Naive B cell (primary cell): ENCODE data around the gene MRPS2. TPM values are rescaled to one million over a fixed set of nuclear protein-coding genes. Genes with fewer than 3 reads are reported as not detected.

ENCODE experiments used
- ATAC-seq, 2 donors: fragments of 150-1000 bp; cut with Tn5 transposase; 2 replicates each; pipeline ENCODE4 v1.10.0; 2021; ENCODE audit warnings: low read depth in 2 of 2, mild to moderate bottlenecking in 2 of 2, moderate library complexity in 2 of 2
- DNase-seq: peaks from one replicate; pipeline ENCODE4 v3.0.0; 2022
- H3K27ac Mint-ChIP-seq, 6 donors: one replicate each; pipeline ENCODE4 v1.8.0; 2020 to 2022; ENCODE audit warnings: mild to moderate bottlenecking in 6 of 6, mixed read lengths in 6 of 6, moderate library complexity in 5 of 6, inconsistent platforms in 2 of 6
- H3K27me3 Mint-ChIP-seq, 3 donors: one replicate each; pipeline ENCODE4 v1.8.0; 2021 to 2022; ENCODE audit warnings: mixed read lengths in 3 of 3, mild to moderate bottlenecking in 1 of 3
- H3K36me3 Mint-ChIP-seq, 2 donors: one replicate each; pipeline ENCODE4 v1.8.0; 2020 to 2022; ENCODE audit warnings: mixed read lengths in 2 of 2, inconsistent platforms in 1 of 2, mild to moderate bottlenecking in 1 of 2
- H3K4me1 Mint-ChIP-seq, 3 donors: one replicate each; pipeline ENCODE4 v1.8.0; 2020 to 2022; ENCODE audit warnings: mixed read lengths in 3 of 3, inconsistent platforms in 1 of 3, mild to moderate bottlenecking in 1 of 3, moderate library complexity in 1 of 3
- H3K4me3 Mint-ChIP-seq, 8 donors: one replicate each; pipeline ENCODE4 v1.8.0; 2020 to 2022; ENCODE audit warnings: mild to moderate bottlenecking in 8 of 8, mixed read lengths in 8 of 8, moderate library complexity in 8 of 8, inconsistent platforms in 2 of 8
- H3K9me3 Mint-ChIP-seq, 7 donors: one replicate each; pipeline ENCODE4 v1.8.0; 2020 to 2022; ENCODE audit warnings: mixed read lengths in 7 of 7, mild to moderate bottlenecking in 5 of 7, inconsistent platforms in 2 of 7, moderate library complexity in 1 of 7
- polyA plus RNA-seq, 6 donors: library from polyadenylated mRNA; unstranded; fragments of 300-500 nt; fragmentation: Illumina TruSeq; gene quantifications; one replicate each; pipeline ENCODE4 v1.2.3, GENCODE V29; 2021; ENCODE audit warnings: low read depth in 6 of 6

Gene MRPS2
- polyA plus RNA-seq, 6 donors from 2014 or later, result 41.5 to 57.9 (median 45.5) TPM

- no peak overlapping the region for H3K4me3 Mint-ChIP-seq
- no peaks in the 10 kb centered on the region for H3K9me3 Mint-ChIP-seq
- H3K4me1 Mint-ChIP-seq, result peaks cover 5 to 7% (median 6%) of the 10 kb centered on the region in 3 donors
- ATAC-seq (no peak), DNase-seq (no peak)
- H3K36me3 Mint-ChIP-seq, result peaks cover 0 to 8% of the 10 kb centered on the region in 2 donors
- H3K27me3 Mint-ChIP-seq, result peaks cover 25 to 60% (median 31%) of the 10 kb centered on the region in 3 donors
- no peak overlapping the region for H3K27ac Mint-ChIP-seq
Measured at GRCh38 chr9:135473972-135474543, 26.4 kb upstream of the MRPS2 start.

DNA sequence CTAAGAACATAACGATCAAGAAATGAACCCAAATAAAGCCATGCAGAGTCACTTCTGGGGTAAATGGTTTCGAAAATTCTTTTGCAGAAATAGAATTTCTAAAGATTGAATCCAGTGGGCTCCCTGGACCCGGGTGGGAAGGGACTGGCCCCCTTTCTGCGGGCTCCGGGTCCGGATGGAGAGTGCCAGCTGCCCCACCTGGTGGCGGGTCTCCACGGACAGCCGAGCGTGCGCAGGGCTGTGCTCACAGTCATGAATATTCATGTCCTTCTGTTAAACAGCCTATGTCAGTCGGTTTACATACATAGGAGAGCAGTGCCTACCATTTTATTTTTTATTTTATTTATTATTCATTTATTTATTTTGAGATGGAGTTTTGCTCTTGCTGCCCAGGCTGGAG is 25.6 kb upstream of the MRPS2 start:
- peaks cover 0 to 8% of the 10 kb centered on the region in 2 donors for H3K36me3 Mint-ChIP-seq
- no peak for DNase-seq
- no peak overlapping the region for H3K4me3 Mint-ChIP-seq
- no peak overlapping the region for H3K27ac Mint-ChIP-seq
- no peaks in the 10 kb centered on the region for H3K9me3 Mint-ChIP-seq
- peaks cover 5 to 7% (median 6%) of the 10 kb centered on the region in 3 donors for H3K4me1 Mint-ChIP-seq
- ATAC-seq, result peak; percentile 32 to 46
- peaks cover 23 to 52% (median 28%) of the 10 kb centered on the region in 3 donors for H3K27me3 Mint-ChIP-seq

DNA sequence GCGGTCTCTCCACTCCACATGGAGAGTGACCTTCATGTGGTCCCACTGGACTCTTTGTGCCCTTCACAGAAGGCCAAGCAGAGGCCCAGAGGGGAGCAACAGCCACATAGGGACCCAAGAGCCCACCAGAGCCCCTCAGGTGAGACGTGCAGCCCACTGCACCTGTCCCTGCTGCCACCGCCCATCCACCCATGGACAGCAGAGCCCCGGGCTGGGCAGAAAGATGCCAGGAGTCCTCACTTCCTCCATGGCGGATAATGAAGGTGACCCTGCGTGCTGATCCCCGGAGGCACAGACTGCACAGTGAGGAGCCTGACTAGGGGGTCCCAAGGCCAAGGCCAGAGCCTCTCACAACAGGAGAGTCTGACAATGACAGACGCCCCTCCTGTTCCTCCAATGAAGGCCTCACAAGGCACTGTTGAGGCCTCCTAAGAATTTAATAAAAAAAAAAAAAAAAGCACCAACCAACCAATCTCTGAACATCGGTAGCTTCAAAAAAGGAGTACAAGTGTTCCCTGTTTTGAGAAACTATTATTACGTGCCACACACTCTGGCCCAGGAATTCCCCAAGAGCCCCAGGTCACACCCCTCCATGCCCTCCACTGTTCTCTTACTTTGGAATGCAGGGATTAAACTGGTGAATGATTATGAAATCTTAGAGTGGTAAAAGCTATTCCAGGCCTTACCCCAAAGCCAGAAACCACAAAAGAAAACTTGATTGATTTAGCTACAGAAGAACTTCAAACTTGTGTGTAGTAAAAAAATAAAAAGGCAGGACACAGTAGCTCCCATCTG is 23.7 kb upstream of the MRPS2 start:
- Mint-ChIP-seq H3K9me3 (no peaks in the 10 kb centered on the region), H3K4me3 (peak overlapping the region in 3 of 8 donors; percentile 19 to 45 (median 30)), H3K27ac (peak overlapping the region in 2 of 6 donors; percentile 21 to 56), H3K27me3 (peaks cover 13 to 38% (median 16%) of the 10 kb centered on the region in 3 donors), H3K4me1 (peaks cover 3 to 11% (median 5%) of the 10 kb centered on the region in 3 donors), H3K36me3 (no peaks in the 10 kb centered on the region)
- DNase-seq (no peak), ATAC-seq (no peak)

DNA sequence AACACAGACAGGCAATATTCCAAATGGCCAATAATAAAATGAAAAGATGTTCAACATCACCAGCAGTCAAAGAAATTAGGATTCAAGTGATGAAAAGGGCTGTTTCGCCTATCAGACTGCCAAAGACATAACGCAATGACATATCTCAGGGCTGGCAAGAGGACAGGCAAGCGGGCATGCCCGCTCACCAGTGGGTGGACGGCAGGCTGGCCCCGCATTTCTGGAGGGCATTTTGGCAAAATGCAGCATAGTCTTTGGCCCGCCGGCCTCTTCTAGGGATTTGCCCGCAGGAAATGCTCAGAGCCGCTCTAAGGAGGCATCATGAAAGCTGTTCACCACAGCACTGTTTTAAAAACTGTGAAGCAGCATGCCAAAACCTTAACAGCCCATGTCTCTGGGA is 22.3 kb upstream of the MRPS2 start:
- ATAC-seq (no peak), DNase-seq (no peak)
- Mint-ChIP-seq H3K4me1 (peaks cover 3 to 11% (median 5%) of the 10 kb centered on the region in 3 donors), H3K4me3 (peak overlapping the region; percentile 87 to 95 (median 95)), H3K27me3 (peaks cover 6 to 33% (median 18%) of the 10 kb centered on the region in 3 donors), H3K9me3 (no peaks in the 10 kb centered on the region), H3K36me3 (no peaks in the 10 kb centered on the region), H3K27ac (no peak overlapping the region)

- DNase-seq (no peak), ATAC-seq (peak; percentile 55 to 59)
- peaks cover 3 to 11% (median 5%) of the 10 kb centered on the region in 3 donors for H3K4me1 Mint-ChIP-seq
- H3K36me3 Mint-ChIP-seq, result no peaks in the 10 kb centered on the region
- no peaks in the 10 kb centered on the region for H3K9me3 Mint-ChIP-seq
- peak overlapping the region in 3 of 6 donors; percentile 12 to 84 (median 66) for H3K27ac Mint-ChIP-seq
- H3K4me3 Mint-ChIP-seq, result peak overlapping the region; percentile 87 to 95 (median 95)
- peaks cover 6 to 33% (median 15%) of the 10 kb centered on the region in 3 donors for H3K27me3 Mint-ChIP-seq
Measured at GRCh38 chr9:135478829-135479468, 21.5 kb upstream of the MRPS2 start.

DNA sequence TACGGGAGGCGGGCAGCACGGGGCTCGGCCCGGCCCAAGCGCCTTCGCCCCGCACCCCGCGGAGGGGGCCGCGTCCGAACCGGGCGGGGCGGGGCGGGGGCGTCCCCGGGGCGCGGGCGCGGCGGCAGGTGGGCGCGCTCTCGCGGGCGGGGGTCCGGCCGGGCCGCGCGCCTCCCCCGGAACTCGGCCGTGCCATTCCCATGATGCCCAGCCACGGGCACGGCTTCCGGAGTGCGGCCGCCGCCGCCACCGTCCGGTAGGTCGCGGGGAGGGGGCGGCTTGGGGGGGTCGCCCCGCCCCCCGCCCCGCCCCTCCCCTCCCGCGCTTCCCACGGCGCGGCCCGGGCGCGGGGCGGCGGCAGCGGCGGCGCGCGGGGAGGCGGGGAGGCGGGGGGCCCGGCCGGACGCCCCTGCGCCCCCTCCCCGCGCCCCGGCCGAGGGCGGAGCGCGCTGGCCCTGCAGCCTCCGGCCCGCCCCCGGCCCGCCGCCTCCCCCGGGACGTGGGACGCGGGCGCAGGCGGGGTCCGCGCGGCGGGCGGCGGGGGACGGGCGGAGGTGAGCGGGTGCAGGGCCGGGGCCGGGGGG is 20.9 kb upstream of the MRPS2 start, which contains the start of gene PPP1R26:
Gene PPP1R26, plus strand, starts transcription at position 314 of the 584 bp plus-strand sequence. CDS start 4,729 bp downstream, outside the sequence.
- ATAC-seq, result peak in 1 of 2 donors; percentile 9
- Mint-ChIP-seq H3K27me3 (peaks cover 6 to 35% (median 15%) of the 10 kb centered on the region in 3 donors), H3K36me3 (no peaks in the 10 kb centered on the region), H3K27ac (peak within 1 kb of the TSS in 3 of 6 donors; percentile 12 to 84 (median 66)), H3K4me3 (peak within 1 kb of the TSS; percentile 87 to 95 (median 95)), H3K9me3 (no peaks in the 10 kb centered on the region), H3K4me1 (peaks cover 3 to 11% (median 5%) of the 10 kb centered on the region in 3 donors)
- DNase-seq, result no peak

- Mint-ChIP-seq H3K9me3 (no peaks in the 10 kb centered on the region), H3K27me3 (peaks cover 6 to 42% (median 15%) of the 10 kb centered on the region in 3 donors), H3K36me3 (peaks cover 0 to 4% of the 10 kb centered on the region in 2 donors), H3K4me3 (peak overlapping the region; percentile 61 to 86 (median 74)), H3K4me1 (peaks cover 3 to 11% (median 5%) of the 10 kb centered on the region in 3 donors), H3K27ac (no peak overlapping the region)
- ATAC-seq, result peak; percentile 8 to 22
- DNase-seq, result no peak
Measured at GRCh38 chr9:135480071-135480939, 20.2 kb upstream of the MRPS2 start.

DNA sequence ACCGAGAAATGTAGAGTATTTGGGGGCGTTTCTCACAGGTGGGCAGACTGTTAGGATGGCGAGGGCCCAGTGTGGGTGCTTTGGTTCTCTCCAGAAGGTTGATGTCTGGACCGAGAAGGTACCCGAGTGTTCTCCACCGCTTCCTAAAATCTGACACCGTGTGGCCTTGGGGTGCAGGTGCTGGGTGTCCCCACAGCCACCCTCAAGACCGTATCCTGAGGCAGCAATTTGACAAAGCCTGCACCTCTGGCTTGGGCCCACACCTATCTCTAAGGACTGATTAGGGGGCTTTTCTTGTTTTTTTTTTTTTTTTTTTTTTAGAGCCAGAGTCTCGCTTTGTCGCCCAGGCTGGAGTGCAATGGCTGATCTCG is 19.6 kb upstream of the MRPS2 start:
- no peak overlapping the region for H3K27ac Mint-ChIP-seq
- H3K36me3 Mint-ChIP-seq, result peaks cover 0 to 5% of the 10 kb centered on the region in 2 donors
- no peaks in the 10 kb centered on the region for H3K9me3 Mint-ChIP-seq
- H3K4me1 Mint-ChIP-seq, result peaks cover 3 to 11% (median 5%) of the 10 kb centered on the region in 3 donors
- no peak for DNase-seq
- H3K27me3 Mint-ChIP-seq, result peaks cover 0 to 38% (median 15%) of the 10 kb centered on the region in 3 donors
- peak; percentile 57 to 60 for ATAC-seq
- H3K4me3 Mint-ChIP-seq, result peak overlapping the region; percentile 61 to 86 (median 74)

GRCh38 chr9:135482015-135482754 is 18.3 kb upstream of the MRPS2 start:
- peaks cover 0 to 5% of the 10 kb centered on the region in 2 donors for H3K36me3 Mint-ChIP-seq
- H3K4me1 Mint-ChIP-seq, result peaks cover 3 to 11% (median 5%) of the 10 kb centered on the region in 3 donors
- H3K27ac Mint-ChIP-seq, result no peak overlapping the region
- DNase-seq (no peak), ATAC-seq (no peak)
- peaks cover 0 to 35% (median 15%) of the 10 kb centered on the region in 3 donors for H3K27me3 Mint-ChIP-seq
- H3K9me3 Mint-ChIP-seq, result no peaks in the 10 kb centered on the region
- H3K4me3 Mint-ChIP-seq, result peak overlapping the region in 5 of 8 donors; percentile 25 to 78 (median 62)

DNA sequence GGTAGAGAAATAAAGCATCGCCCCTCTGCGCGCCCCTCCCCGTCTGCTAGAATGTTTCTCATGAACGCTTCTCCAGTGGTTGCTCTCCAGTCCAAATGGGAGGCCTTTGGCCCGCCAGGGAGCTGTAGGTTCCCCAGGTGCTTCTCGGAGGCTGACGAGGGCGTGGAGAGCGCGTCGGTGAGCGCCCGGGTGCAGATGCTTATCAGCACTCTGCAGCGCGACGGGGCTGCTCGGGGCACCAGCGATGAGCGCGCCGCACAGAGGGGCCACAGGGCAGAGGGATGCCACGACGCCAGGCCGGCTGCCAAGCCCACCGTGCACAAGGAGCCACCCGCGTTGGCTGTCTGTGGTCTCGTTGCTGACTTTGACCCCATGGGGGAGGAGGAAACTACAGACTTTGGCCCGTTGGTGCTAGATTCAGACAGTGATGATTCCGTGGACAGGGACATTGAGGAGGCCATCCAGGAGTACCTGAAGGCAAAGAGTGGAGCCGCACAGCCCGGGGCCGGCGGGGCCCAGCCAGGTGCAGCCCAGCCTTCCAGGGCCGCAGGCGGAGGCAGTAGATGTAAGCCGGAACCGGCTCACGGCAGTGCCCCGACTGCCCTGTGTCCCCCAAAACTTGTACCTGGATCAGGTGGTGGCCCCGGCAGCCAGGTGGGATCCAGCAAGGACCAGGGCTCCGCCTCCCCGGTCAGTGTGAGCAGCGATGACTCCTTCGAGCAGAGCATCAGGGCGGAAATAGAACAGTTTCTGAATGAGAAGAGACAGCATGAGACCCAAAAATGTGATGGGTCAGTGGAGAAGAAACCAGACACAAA is 15.8 kb upstream of the MRPS2 start:
- Mint-ChIP-seq H3K4me1 (peaks cover 0 to 5% (median 0%) of the 10 kb centered on the region in 3 donors), H3K27ac (no peak overlapping the region), H3K4me3 (no peak overlapping the region), H3K36me3 (peaks cover 0 to 5% of the 10 kb centered on the region in 2 donors), H3K27me3 (peaks cover 0 to 20% (median 4%) of the 10 kb centered on the region in 3 donors), H3K9me3 (no peaks in the 10 kb centered on the region)
- no peak for ATAC-seq
- no peak for DNase-seq

DNA sequence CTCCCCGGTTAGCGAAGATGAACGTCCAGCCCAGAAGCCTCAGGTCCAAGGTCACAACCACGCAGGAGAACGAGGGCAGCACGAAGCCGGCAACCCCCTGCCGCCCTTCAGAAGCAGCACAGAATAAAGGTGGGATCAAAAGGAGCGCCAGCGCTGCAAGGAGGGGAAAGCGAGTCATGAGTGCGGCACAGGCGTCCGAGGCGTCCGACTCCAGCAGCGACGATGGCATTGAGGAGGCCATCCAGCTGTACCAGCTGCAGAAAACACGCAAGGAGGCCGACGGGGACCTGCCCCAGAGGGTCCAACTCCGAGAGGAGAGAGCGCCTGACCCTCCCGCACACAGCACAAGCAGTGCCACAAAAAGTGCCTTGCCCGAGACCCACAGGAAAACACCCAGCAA is 15.1 kb upstream of the MRPS2 start:
- H3K4me1 Mint-ChIP-seq, result peaks cover 0 to 5% (median 0%) of the 10 kb centered on the region in 3 donors
- peaks cover 0 to 20% (median 4%) of the 10 kb centered on the region in 3 donors for H3K27me3 Mint-ChIP-seq
- DNase-seq (no peak), ATAC-seq (no peak)
- peaks cover 0 to 5% of the 10 kb centered on the region in 2 donors for H3K36me3 Mint-ChIP-seq
- H3K9me3 Mint-ChIP-seq, result no peaks in the 10 kb centered on the region
- H3K4me3 Mint-ChIP-seq, result no peak overlapping the region
- no peak overlapping the region for H3K27ac Mint-ChIP-seq
